Measurements from ENCODE around the gene THADA. TPM values are rescaled to one million over a fixed set of nuclear protein-coding genes. Genes with fewer than 3 reads are reported as not detected.
"Not testable (repeated sequence)": the region's sequence is repeated elsewhere in the genome, so short reads cannot be mapped to it uniquely, and the experiment has no call there.

Gene THADA
- total RNA-seq, 2 experiments from 2014 or later = 32.0 to 32.1 TPM

GRCh38 chr2:43542285-43542933 lies 53.4 kb downstream of the THADA start:
- DNase-seq = no peak
- ATAC-seq = peak; percentile 71
- Mint-ChIP-seq H3K27me3 (no peaks in the 10 kb centered on the region), H3K4me1 (peaks cover 26% of the 10 kb centered on the region), H3K4me3 (no peak overlapping the region), H3K27ac (no peak overlapping the region), H3K9me3 (ENCODE audit: low read depth) (no peaks in the 10 kb centered on the region), H3K36me3 (peaks cover 15% of the 10 kb centered on the region)
- CTCF ChIA-PET = interaction anchor here (0.6 to 5.3 kb wide), 11 partner anchors 11 to 600 kb away, joined by 3 to 30 read pairs (median 3); partner anchors contain the start of gene ZFP36L2

- CTCF ChIA-PET = interaction anchor here (0.6 to 5.3 kb wide), 17 partner anchors 11 to 599 kb away, joined by 3 to 30 read pairs (median 3); partner anchors contain the start of gene ZFP36L2
- H3K9me3 Mint-ChIP-seq (ENCODE audit: low read depth) = no peaks in the 10 kb centered on the region
- no peak for ATAC-seq
- DNase-seq = no peak
- H3K27me3 Mint-ChIP-seq = no peaks in the 10 kb centered on the region
- H3K27ac Mint-ChIP-seq = no peak overlapping the region
- H3K36me3 Mint-ChIP-seq = peaks cover 17% of the 10 kb centered on the region
- H3K4me1 Mint-ChIP-seq = peaks cover 30% of the 10 kb centered on the region
- no peak overlapping the region for H3K4me3 Mint-ChIP-seq
Measured at GRCh38 chr2:43541165-43541564, 54.7 kb downstream of the THADA start.

- no peak overlapping the region for H3K4me3 Mint-ChIP-seq
- CTCF ChIA-PET = interaction anchor here (0.9 to 5.3 kb wide), 11 partner anchors 10 to 593 kb away, joined by 3 to 30 read pairs (median 6); partner anchors contain the start of gene ZFP36L2
- no peak overlapping the region for H3K27ac Mint-ChIP-seq
- H3K4me1 Mint-ChIP-seq = peaks cover 30% of the 10 kb centered on the region
- ATAC-seq (no peak), DNase-seq (no peak)
- H3K27me3 Mint-ChIP-seq = no peaks in the 10 kb centered on the region
- no peaks in the 10 kb centered on the region for H3K9me3 Mint-ChIP-seq (ENCODE audit: low read depth)
- H3K36me3 Mint-ChIP-seq = peaks cover 19% of the 10 kb centered on the region
Measured at GRCh38 chr2:43540021-43540779, 55.6 kb downstream of the THADA start.

- no peak overlapping the region for H3K4me3 Mint-ChIP-seq
- CTCF ChIA-PET = interaction anchor here (1.0 to 5.3 kb wide), 7 partner anchors 20 to 592 kb away, joined by 3 to 30 read pairs (median 6); partner anchors contain the start of gene ZFP36L2
- no peaks in the 10 kb centered on the region for H3K27me3 Mint-ChIP-seq
Measured at GRCh38 chr2:43539436-43539835, 56.4 kb downstream of the THADA start.

GRCh38 chr2:43538034-43538670 lies 57.7 kb downstream of the THADA start:
- ATAC-seq (no peak), DNase-seq (no peak)
- Mint-ChIP-seq H3K36me3 (peaks cover 32% of the 10 kb centered on the region), H3K9me3 (ENCODE audit: low read depth) (no peaks in the 10 kb centered on the region), H3K4me3 (no peak overlapping the region), H3K27ac (no peak overlapping the region), H3K4me1 (peaks cover 30% of the 10 kb centered on the region), H3K27me3 (no peaks in the 10 kb centered on the region)
- CTCF ChIA-PET = interaction anchor here (0.8 to 5.3 kb wide), 9 partner anchors 9 to 411 kb away, joined by 3 to 30 read pairs (median 3); partner anchors contain the start of gene ZFP36L2

More at GRCh38 chr2:43539436-43539835, 56.4 kb downstream of the THADA start:
- Mint-ChIP-seq H3K4me1 (peaks cover 30% of the 10 kb centered on the region), H3K9me3 (ENCODE audit: low read depth) (no peaks in the 10 kb centered on the region), H3K36me3 (peaks cover 27% of the 10 kb centered on the region), H3K27ac (no peak overlapping the region)
- DNase-seq = no peak
- ATAC-seq = no peak

- Mint-ChIP-seq H3K4me1 (peaks cover 30% of the 10 kb centered on the region), H3K9me3 (ENCODE audit: low read depth) (no peaks in the 10 kb centered on the region), H3K4me3 (no peak overlapping the region), H3K27ac (no peak overlapping the region), H3K36me3 (peaks cover 34% of the 10 kb centered on the region), H3K27me3 (no peaks in the 10 kb centered on the region)
- ATAC-seq = no peak
- no peak for DNase-seq
- CTCF ChIA-PET = interaction anchor here (0.7 to 1.9 kb wide), 4 partner anchors 16 to 410 kb away, joined by 3 to 6 read pairs (median 3); no protein-coding TSS in a partner anchor
Measured at GRCh38 chr2:43537137-43537536, 58.7 kb downstream of the THADA start.

GRCh38 chr2:43534569-43534968 lies 61.3 kb downstream of the THADA start:
- DNase-seq = no peak
- Mint-ChIP-seq H3K9me3 (ENCODE audit: low read depth) (no peaks in the 10 kb centered on the region), H3K27me3 (no peaks in the 10 kb centered on the region), H3K4me3 (no peak overlapping the region), H3K27ac (no peak overlapping the region), H3K36me3 (peaks cover 31% of the 10 kb centered on the region), H3K4me1 (peaks cover 20% of the 10 kb centered on the region)
- ATAC-seq = no peak
- CTCF ChIA-PET = no interaction called here

- not testable (repeated sequence) for H3K4me1 Mint-ChIP-seq; H3K27ac Mint-ChIP-seq; H3K4me3 Mint-ChIP-seq; ATAC-seq; DNase-seq; H3K27me3 Mint-ChIP-seq; H3K9me3 Mint-ChIP-seq (ENCODE audit: low read depth)
- H3K36me3 Mint-ChIP-seq = peaks cover 32% of the 10 kb centered on the region
- CTCF ChIA-PET = interaction anchor here (0.7 kb wide), 2 partner anchors 15 to 83 kb away, joined by 3 read pairs; no protein-coding TSS in a partner anchor
Measured at GRCh38 chr2:43532572-43532971, 63.3 kb downstream of the THADA start.

- Mint-ChIP-seq H3K9me3 (ENCODE audit: low read depth) (no peaks in the 10 kb centered on the region), H3K4me3 (no peak overlapping the region), H3K27me3 (no peaks in the 10 kb centered on the region), H3K27ac (no peak overlapping the region), H3K4me1 (peaks cover 2% of the 10 kb centered on the region), H3K36me3 (peaks cover 35% of the 10 kb centered on the region)
- DNase-seq = no peak
- ATAC-seq = no peak
- CTCF ChIA-PET = no interaction called here
Measured at GRCh38 chr2:43531251-43531650, 64.6 kb downstream of the THADA start.

GRCh38 chr2:43526994-43527393 lies 68.8 kb downstream of the THADA start:
- ATAC-seq (no peak), DNase-seq (no peak)
- peaks cover 2% of the 10 kb centered on the region for H3K4me1 Mint-ChIP-seq
- peaks cover 9% of the 10 kb centered on the region for H3K9me3 Mint-ChIP-seq (ENCODE audit: low read depth)
- H3K4me3 Mint-ChIP-seq = no peak overlapping the region
- peaks cover 40% of the 10 kb centered on the region for H3K36me3 Mint-ChIP-seq
- CTCF ChIA-PET = interaction anchor here (1.3 kb wide), 1 partner anchor 11 kb away, joined by 3 read pairs; no protein-coding TSS in a partner anchor
- no peaks in the 10 kb centered on the region for H3K27me3 Mint-ChIP-seq
- no peak overlapping the region for H3K27ac Mint-ChIP-seq

GRCh38 chr2:43525506-43525905 lies 70.3 kb downstream of the THADA start:
- no peak for ATAC-seq
- Mint-ChIP-seq H3K27me3 (no peaks in the 10 kb centered on the region), H3K4me3 (no peak overlapping the region), H3K36me3 (peaks cover 35% of the 10 kb centered on the region), H3K9me3 (ENCODE audit: low read depth) (peaks cover 9% of the 10 kb centered on the region), H3K27ac (no peak overlapping the region), H3K4me1 (peaks cover 1% of the 10 kb centered on the region)
- DNase-seq = no peak
- CTCF ChIA-PET = no interaction called here

- Mint-ChIP-seq H3K9me3 (ENCODE audit: low read depth) (peaks cover 9% of the 10 kb centered on the region), H3K4me3 (no peak overlapping the region), H3K27ac (no peak overlapping the region), H3K36me3 (peaks cover 34% of the 10 kb centered on the region), H3K4me1 (peaks cover 3% of the 10 kb centered on the region), H3K27me3 (no peaks in the 10 kb centered on the region)
- DNase-seq (no peak), ATAC-seq (no peak)
- CTCF ChIA-PET = interaction anchor here (0.9 to 1.0 kb wide), 2 partner anchors 14 to 18 kb away, joined by 3 read pairs; no protein-coding TSS in a partner anchor
Measured at GRCh38 chr2:43524177-43524965, 71.5 kb downstream of the THADA start.

All from activated CD8-positive, alpha-beta memory T cell treated with anti-CD3 and anti-CD28 coated beads, Interleukin-2, amount 10 ng/mL, durations not matched to agents 7 days and 5 days (primary cell).